HL-60/S4 treated with phorbol 12-myristate 13-acetate at 8.2 ng/mL for 4 days and 3 days (cell line): ENCODE results near the gene PNMT.

Source experiments
- in situ Hi-C: fragments of 300-500 bp; cut with MboI; formaldehyde crosslinking; loops from 2 replicates; pipeline ENCODE4 v1.15.0; 2022; ENCODE audit warnings: low sequenced_read_pairs

PNMT gene

GRCh38 chr17:39667945-39668924 lies at the start of gene PNMT:
PNMT (plus strand) TSS chr17:39668453; CDS start chr17:39668476, 23 bp downstream.
- in situ Hi-C loops: no loop called here

DNA sequence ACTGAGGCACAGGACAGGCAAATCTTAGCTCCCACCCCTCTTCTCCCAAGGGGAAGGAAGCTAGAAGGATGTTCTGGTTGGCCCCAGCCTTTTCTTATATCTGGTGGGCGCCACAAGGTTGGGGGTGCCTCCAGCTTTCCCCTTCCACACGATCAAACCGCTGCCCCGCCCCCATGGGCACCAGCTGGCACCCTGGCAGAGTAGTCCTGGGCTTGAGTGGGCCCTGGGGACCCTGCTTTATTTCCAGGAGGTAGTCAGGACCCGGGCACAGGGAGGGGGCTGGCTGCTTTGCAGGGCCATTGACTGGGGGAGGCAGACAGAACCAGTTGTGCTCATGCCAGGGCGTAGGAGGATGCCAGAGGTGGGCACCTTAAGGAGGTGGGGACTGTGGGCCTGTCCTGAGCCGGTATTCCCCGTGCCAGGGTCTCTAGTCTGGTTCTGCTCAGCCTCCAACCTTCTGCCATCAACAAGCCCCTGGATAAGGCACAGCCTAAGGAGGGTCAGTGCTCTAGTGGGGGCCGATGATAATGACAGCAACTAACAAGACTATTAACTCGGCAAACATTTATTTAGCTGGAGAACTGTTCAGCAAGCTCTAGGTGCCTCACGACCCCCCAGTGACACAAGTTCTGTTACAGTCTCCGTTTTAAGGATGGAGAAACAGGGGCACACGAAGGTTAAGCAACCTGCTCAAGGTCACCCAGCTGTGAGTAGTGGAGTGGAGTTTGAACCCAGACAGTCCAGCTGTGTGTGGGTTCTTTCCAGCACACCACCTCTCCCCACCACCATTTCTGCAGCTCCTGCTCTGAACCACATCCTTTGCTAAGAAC lies 49.1 kb upstream of the PNMT start:
- in situ Hi-C loops: no loop called here

DNA sequence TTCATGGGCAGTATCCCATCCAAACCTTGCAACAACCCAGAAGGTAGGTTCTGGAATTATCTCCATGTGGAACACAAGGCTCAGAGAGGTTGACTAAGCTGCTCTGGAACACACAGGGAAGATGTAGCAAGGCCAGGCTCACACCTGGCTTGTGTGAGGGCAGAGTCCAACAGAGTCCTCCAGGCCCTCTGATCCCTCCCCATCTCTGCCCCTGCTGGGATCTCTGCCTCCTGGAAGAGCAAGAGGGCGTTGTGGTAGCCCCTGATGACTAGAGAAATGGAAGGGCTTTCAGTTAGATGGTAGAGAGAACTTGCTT lies 48.5 kb upstream of the PNMT start:
- in situ Hi-C loops: no loop called here

- in situ Hi-C loops: no loop called here
Observed at GRCh38 chr17:39621523-39622379, 46.5 kb upstream of the PNMT start.

- in situ Hi-C loops: no loop called here
Observed at GRCh38 chr17:39622380-39623006, 45.8 kb upstream of the PNMT start.

DNA sequence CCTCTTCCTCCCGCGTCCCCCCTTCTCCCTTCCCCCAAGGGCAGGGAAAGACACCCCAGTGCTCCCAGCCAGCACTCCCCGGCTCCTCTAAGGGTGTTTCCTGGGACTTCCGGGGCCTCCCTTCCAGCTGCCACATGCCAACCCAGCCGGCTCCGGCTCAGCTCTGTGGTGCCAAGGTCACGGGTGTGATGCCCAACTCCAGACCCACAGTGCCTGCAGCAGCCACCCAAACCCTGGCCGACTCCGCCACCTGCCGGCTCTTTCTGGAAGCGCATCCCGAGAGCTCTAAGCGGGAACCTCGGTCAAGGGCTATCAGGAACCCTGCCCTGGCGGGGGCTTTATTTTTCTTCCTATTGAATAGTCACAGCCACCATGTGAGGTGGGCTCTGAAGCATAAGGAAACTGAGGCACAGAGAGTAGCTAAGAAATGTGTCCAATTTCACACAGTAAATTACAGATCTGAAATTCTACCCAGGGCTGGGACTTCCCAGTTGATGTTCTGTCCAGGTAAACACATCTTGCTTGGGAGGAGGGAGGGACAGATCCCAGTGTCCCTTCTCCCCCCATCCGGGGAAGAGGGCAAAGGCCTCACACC lies 44.8 kb upstream of the PNMT start:
- in situ Hi-C loops: no loop called here

GRCh38 chr17:39624313-39624712 lies 43.9 kb upstream of the PNMT start:
- in situ Hi-C loops: no loop called here

DNA sequence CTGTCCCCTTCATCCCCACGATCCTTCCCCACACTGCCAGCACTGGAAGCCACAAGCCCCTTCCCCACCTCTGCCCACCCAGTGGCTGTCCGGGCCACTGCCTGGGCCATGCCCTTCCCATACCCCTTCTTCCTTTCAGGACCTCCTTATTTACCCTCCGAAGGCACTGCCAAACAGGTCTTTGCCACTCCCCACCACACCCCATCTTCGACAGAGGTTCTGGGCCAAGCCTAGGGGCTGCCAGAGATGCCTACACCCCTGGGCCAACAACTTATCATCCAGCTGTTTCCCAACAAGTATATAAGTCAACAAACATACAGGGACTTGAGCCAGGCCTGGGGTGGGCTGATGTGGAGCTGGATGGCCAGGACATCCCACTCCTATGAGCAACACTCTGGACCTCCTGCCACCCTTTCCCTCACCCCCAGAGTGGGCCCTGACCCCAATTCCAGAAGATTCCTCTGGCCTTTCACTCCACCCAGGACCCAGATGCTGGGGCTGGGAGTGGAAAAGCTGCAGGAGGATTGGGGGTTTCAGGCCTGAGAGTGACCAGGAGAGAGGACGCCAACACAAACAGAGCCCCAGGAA lies 43.0 kb upstream of the PNMT start:
- in situ Hi-C loops: no loop called here

GRCh38 chr17:39626171-39627046 lies 41.8 kb upstream of the PNMT start, which contains the start of gene PPP1R1B:
PPP1R1B (plus strand) TSS chr17:39626952; CDS start chr17:39627393, 441 bp downstream.
- in situ Hi-C loops: no loop called here

DNA sequence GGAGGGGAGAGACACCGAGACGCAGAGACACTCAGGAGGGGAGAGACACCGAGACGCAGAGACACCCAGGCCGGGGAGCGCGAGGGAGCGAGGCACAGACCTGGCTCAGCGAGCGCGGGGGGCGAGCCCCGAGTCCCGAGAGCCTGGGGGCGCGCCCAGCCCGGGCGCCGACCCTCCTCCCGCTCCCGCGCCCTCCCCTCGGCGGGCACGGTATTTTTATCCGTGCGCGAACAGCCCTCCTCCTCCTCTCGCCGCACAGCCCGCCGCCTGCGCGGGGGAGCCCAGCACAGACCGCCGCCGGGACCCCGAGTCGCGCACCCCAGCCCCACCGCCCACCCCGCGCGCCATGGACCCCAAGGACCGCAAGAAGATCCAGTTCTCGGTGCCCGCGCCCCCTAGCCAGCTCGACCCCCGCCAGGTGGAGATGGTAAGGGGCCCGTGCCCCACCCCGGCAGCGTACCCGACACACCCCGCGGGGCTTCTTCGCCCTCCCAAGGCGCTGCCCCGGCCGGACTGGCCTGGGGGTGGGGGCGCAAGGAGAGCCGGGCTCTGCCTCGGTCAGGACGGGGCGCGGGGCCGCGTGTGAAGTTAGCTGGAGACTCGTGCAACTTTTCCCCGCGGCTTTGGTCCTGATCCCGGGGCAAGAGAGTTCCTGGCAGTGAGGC lies 41.1 kb upstream of the PNMT start:
- in situ Hi-C loops: no loop called here

- in situ Hi-C loops: no loop called here
Observed at GRCh38 chr17:39627712-39628516, 40.3 kb upstream of the PNMT start.

GRCh38 chr17:39628655-39629493 lies 39.4 kb upstream of the PNMT start:
- in situ Hi-C loops: no loop called here

GRCh38 chr17:39629494-39629880 lies 38.8 kb upstream of the PNMT start:
- in situ Hi-C loops: no loop called here

DNA sequence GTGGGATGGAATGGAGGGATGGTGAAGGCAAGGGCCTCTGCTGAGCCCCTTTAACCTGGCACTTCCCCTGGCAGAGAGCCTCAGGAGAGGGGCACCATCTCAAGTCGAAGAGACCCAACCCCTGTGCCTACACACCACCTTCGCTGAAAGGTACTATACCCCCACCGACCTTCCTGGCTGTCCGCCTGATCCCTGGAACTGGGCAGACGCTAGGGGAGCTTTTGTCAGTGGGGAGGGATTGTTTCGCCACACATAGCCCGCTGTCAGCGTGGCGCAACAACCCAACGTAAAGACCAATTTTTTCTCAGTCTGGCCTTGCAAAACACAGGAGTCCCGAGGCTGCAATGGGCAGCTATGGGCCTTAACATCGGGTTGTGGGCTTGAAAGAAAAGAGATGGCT lies 38.4 kb upstream of the PNMT start:
- in situ Hi-C loops: no loop called here

GRCh38 chr17:39631403-39631802 lies 36.9 kb upstream of the PNMT start:
- in situ Hi-C loops: no loop called here

GRCh38 chr17:39632153-39632941 lies 35.9 kb upstream of the PNMT start:
- in situ Hi-C loops: no loop called here
